HEK293T (cell line): ENCODE results near the gene BUB1B.

ENCODE experiments used
- CTCF ChIA-PET: fragments of 350-600 bp; formaldehyde crosslinking; extraction: SDS; loops from one replicate; lab custom pipeline; 2021; ENCODE audit warnings: antibody characterized with exemption, inconsistent platforms; lab: Yijun Ruan, JAX
- POLR2A ChIA-PET: fragments of 350-600 bp; formaldehyde crosslinking; extraction: SDS; loops from one replicate; lab custom pipeline; 2020; ENCODE audit warnings: antibody characterized with exemption, inconsistent platforms; lab: Yijun Ruan, JAX
- DNase-seq: peaks from one replicate; pipeline ENCODE4 v3.0.0; 2012; ENCODE audit warnings: mixed read lengths; ENCODE audit errors: extremely low spot score
- ARNT ChIP-seq: fragments of 450-650 bp; IDR thresholded peaks from 2 replicates; pipeline ENCODE4 v1.6.1; 2017; ENCODE audit warnings: mild to moderate bottlenecking
- BHLHE40 ChIP-seq: fragments of 450-650 bp; IDR thresholded peaks from 2 replicates; pipeline ENCODE4 v1.6.1; 2016; ENCODE audit warnings: mild to moderate bottlenecking, moderate library complexity, borderline replicate concordance
- CTBP1 ChIP-seq: fragments of 450-650 bp; IDR thresholded peaks from 2 replicates; pipeline ENCODE4 v1.6.1; 2016; ENCODE audit warnings: borderline replicate concordance
- ELF4 ChIP-seq: fragments of 450-650 bp; IDR thresholded peaks from 2 replicates; pipeline ENCODE4 v1.6.1; 2017; ENCODE audit warnings: antibody characterized with exemption
- FOXA1 ChIP-seq: fragments of 450-650 bp; IDR thresholded peaks from 2 replicates; pipeline ENCODE4 v1.6.1; 2016; ENCODE audit warnings: mild to moderate bottlenecking
- FOXK2 ChIP-seq: fragments of 450-650 bp; IDR thresholded peaks from 2 replicates; pipeline ENCODE4 v1.6.1; 2016; ENCODE audit warnings: mild to moderate bottlenecking
- FOXM1 ChIP-seq: fragments of 450-650 bp; IDR thresholded peaks from 2 replicates; pipeline ENCODE4 v1.6.1; 2017; ENCODE audit warnings: mild to moderate bottlenecking, borderline replicate concordance
- HDGF ChIP-seq: fragments of 450-650 bp; IDR thresholded peaks from 2 replicates; pipeline ENCODE4 v1.6.1; 2017; ENCODE audit warnings: antibody characterized with exemption, borderline replicate concordance
- L3MBTL2 ChIP-seq: fragments of 450-650 bp; conservative IDR thresholded peaks from 2 replicates; pipeline ENCODE4 v1.6.1; 2016; ENCODE audit warnings: mild to moderate bottlenecking
- LEF1 ChIP-seq: fragments of 450-650 bp; IDR thresholded peaks from 2 replicates; pipeline ENCODE4 v1.6.1; 2017; ENCODE audit warnings: mild to moderate bottlenecking, borderline replicate concordance
- NFRKB ChIP-seq: fragments of 450-650 bp; IDR thresholded peaks from 2 replicates; pipeline ENCODE4 v1.6.1; 2016; ENCODE audit warnings: mild to moderate bottlenecking, moderate library complexity
- PKNOX1 ChIP-seq: fragments of 450-650 bp; IDR thresholded peaks from 2 replicates; pipeline ENCODE4 v1.6.1; 2016
- SP1 ChIP-seq: fragments of 450-650 bp; IDR thresholded peaks from 2 replicates; pipeline ENCODE4 v1.6.1; 2017
- SUZ12 ChIP-seq: fragments of 450-650 bp; IDR thresholded peaks from 2 replicates; pipeline ENCODE4 v1.6.1; 2016; ENCODE audit warnings: mild to moderate bottlenecking
- TARDBP ChIP-seq: fragments of 450-650 bp; IDR thresholded peaks from 2 replicates; pipeline ENCODE4 v1.6.1; 2016
- ZNF384 ChIP-seq: fragments of 450-650 bp; IDR thresholded peaks from 2 replicates; pipeline ENCODE4 v1.6.1; 2016

The BUB1B gene

GRCh38 chr15:40252141-40252437, 91.2 kb downstream of the BUB1B start:
- DNase-seq, result no peak
- CTCF ChIA-PET, result no interaction called here

DNA sequence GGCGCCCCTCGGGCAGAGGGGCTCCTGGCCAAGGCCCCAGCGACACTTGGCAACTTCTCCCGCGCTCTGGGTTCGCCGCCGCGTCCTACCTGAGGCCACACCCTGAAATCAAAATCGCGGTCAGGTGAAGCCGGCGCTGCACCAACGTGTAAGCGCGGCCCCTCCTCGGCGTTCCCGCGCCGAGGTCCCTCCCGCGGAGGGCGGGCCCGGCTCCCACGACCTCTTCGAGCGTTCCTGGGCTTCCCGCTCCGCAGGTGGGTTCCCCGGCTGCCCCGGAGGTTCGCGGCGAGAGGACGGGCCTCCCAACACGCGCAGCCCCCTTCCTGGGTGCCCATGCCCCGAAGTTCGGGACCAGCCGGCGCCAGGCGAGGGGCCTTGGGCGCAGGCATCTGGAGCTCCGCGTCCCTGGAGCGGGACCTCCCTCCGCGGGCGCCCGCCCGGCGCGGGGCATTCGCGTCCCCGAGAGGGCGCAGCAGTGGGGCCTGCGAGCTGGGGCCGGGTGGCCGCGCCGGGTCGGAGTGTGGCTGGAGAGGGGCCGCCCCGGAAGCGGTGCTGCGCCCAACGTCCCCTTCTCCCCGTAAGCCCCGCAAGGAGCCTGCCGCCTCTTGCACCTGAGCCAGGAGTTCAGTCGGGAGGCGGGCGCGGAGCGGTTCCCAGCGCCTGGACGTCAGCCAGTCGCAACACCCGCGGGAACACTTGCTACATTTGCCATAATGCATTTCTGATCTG, 91.7 kb downstream of the BUB1B start:
- ChIA-PET CTCF (no interaction called here), POLR2A (no interaction called here)
- TF ChIP-seq FOXK2, result no peak
- no peak for TF ChIP-seq NFRKB
- TF ChIP-seq FOXM1, result no peak
- no peak for TF ChIP-seq BHLHE40
- TF ChIP-seq L3MBTL2, result no peak
- TF ChIP-seq ELF4, result no peak
- TF ChIP-seq SUZ12, result no peak
- TF ChIP-seq PKNOX1, result no peak
- no peak for TF ChIP-seq ARNT
- DNase-seq, result no peak

More at GRCh38 chr15:40252141-40252437, 91.2 kb downstream of the BUB1B start:
- POLR2A ChIA-PET, result no interaction called here
- TF ChIP-seq ARNT, result no peak
- no peak for TF ChIP-seq FOXA1
- no peak for TF ChIP-seq FOXM1
- no peak for TF ChIP-seq ZNF384
- no peak for TF ChIP-seq BHLHE40
- no peak for TF ChIP-seq SUZ12
- no peak for TF ChIP-seq CTBP1
- TF ChIP-seq ELF4, result no peak
- TF ChIP-seq FOXK2, result no peak
- no peak for TF ChIP-seq TARDBP
- no peak for TF ChIP-seq LEF1

DNA sequence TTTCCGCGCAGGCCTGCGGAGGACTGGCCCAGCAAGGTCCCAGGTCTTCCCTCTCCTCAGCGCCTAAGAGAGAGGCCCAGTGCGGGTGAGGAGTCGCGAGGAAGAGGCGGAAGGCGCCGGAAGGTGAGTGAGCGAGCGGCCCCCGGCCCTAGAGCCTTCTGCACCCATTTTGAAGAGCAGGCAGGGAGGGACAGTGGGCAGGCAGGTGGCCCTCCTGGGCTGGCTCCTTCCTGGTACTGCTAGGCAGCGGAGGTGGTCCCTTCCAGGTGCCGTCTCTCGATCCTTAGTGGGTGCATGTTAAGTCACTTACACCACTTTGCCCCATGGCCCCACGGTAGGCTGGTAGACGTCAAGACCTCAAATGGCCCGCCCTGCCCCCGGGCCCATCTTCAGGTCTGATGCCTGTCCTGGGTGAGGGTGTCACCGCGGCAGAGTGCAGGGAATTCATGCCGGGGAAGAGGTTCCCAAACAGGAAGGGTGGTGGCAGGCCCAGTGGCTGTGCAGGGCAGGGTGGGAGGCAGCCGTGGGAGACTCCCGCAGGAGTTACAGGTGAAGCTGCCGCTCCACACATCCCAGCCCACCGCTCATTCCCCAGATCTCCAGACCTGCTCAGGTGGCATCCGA, 92.4 kb downstream of the BUB1B start:
- TF ChIP-seq L3MBTL2, result no peak
- TF ChIP-seq SP1, result no peak
- no peak for TF ChIP-seq HDGF
- TF ChIP-seq LEF1, result no peak
- TF ChIP-seq ZNF384, result no peak
- TF ChIP-seq SUZ12, result no peak
- no peak for TF ChIP-seq FOXM1
- no peak for TF ChIP-seq PKNOX1
- no peak for TF ChIP-seq BHLHE40
- no peak for TF ChIP-seq CTBP1
- TF ChIP-seq NFRKB, result no peak
- TF ChIP-seq ELF4, result no peak
- no peak for TF ChIP-seq FOXA1
- no peak for TF ChIP-seq TARDBP
- DNase-seq, result no peak
- CTCF ChIA-PET, result interaction anchor here (2.5 kb wide), 1 partner anchor 21 kb away, joined by 11 read pairs; no protein-coding TSS in a partner anchor
- POLR2A ChIA-PET, result no interaction called here

DNA sequence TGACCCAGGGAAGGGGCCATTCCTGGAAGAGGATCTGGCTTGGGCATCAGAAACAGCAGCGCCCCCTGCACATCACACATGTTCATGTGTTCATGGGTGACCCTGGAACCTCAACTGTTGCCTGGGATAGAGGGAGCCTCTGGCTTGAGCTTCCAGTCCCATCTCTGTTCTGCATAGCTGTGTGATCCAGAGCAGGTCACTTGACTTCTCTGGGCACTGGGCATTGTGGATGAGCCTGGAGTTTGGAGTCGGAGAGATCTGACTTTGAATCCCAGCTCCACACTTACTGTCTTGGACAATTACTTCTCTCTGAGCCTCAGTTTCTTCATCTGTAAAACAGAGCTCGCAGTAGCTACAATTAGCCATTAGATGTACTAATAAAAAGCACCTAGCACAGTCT, 93.6 kb downstream of the BUB1B start:
- TF ChIP-seq SUZ12 (no peak), BHLHE40 (no peak), PKNOX1 (no peak), SP1 (no peak), FOXM1 (no peak), L3MBTL2 (no peak), ELF4 (no peak), HDGF (no peak), NFRKB (no peak), FOXK2 (no peak), ZNF384 (no peak), TARDBP (no peak), CTBP1 (no peak), FOXA1 (no peak), LEF1 (no peak), ARNT (no peak)
- ChIA-PET POLR2A (interaction anchor here (1.2 to 1.3 kb wide), 2 partner anchors 16 to 207 kb away, joined by 3 to 6 read pairs; partner anchors contain the start of gene PAK6), CTCF (interaction anchor here (1.4 to 2.5 kb wide), 2 partner anchors 20 to 37 kb away, joined by 4 to 11 read pairs; no protein-coding TSS in a partner anchor)
- no peak for DNase-seq

GRCh38 chr15:40255033-40255432, 94.2 kb downstream of the BUB1B start:
- no peak for DNase-seq
- ChIA-PET POLR2A (interaction anchor here (1.2 to 1.3 kb wide), 2 partner anchors 16 to 207 kb away, joined by 3 to 6 read pairs; partner anchors contain the start of gene PAK6), CTCF (interaction anchor here (1.4 to 2.5 kb wide), 2 partner anchors 20 to 38 kb away, joined by 4 to 11 read pairs; no protein-coding TSS in a partner anchor)
- TF ChIP-seq ZNF384 (no peak), ARNT (no peak), CTBP1 (no peak), ELF4 (no peak), LEF1 (no peak), HDGF (no peak), L3MBTL2 (no peak), BHLHE40 (no peak), SUZ12 (no peak), PKNOX1 (no peak), FOXM1 (no peak), FOXK2 (no peak), SP1 (no peak), TARDBP (no peak), FOXA1 (no peak), NFRKB (no peak)
